ENCODE measurements around the gene ABAT.

The ABAT gene

GRCh38 chr16:8674413-8675022 is at the start of gene ABAT:
TSS of gene ABAT (plus strand) at chr16:8674617. CDS start at chr16:8735740, 61,123 bp downstream.
- peak; percentile 90 for DNase-seq (ENCODE audit: low spot score)

GRCh38 chr16:8625491-8626087 is 48.8 kb upstream of the ABAT start:
- no peak for DNase-seq (ENCODE audit: low spot score)

DNA sequence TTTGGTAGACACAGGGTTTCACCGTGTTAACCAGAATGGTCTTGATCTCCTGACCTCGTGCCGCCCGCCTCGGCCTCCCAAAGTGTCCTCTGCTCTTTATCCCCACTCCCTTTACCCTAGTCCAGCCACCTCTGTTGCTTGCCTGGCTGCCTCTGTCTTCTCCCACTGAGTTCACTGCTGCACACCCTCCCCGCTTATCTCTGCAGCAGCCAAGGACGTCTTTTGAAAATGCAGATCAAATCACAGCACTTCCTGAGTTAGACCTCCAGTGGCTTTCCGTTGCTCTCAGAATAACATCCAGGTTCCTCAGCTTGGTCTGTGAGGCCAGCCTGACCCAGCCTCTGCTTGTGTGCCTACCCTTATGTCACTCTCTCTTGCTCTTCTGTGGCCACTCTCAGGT is 47.5 kb upstream of the ABAT start:
- no peak for DNase-seq (ENCODE audit: low spot score)

- DNase-seq (ENCODE audit: low spot score), result no peak
Measured at GRCh38 chr16:8627456-8627855, 47.0 kb upstream of the ABAT start.

GRCh38 chr16:8628981-8629725 is 45.3 kb upstream of the ABAT start:
- DNase-seq (ENCODE audit: low spot score), result no peak

GRCh38 chr16:8630255-8630953 is 44.0 kb upstream of the ABAT start:
- no peak for DNase-seq (ENCODE audit: low spot score)

DNA sequence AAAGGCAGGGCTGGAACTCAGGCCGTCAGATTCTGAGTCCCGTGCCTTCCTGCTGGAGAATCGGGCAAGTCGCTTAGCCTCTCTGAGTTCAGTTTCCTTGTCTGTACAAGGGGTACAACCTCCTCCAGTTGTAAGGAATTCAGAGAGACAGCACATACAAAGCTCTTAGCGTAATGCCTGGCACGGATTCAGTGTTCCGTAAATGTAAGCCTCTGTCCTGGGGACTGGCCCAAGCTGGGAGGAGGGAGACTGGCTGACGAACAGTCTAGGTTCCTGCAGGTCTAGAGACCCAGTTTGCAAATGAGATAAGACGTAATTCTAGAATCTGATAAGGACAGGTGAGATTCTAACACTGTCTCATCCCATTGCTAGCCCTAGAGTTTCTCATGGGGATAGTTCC is 43.0 kb upstream of the ABAT start:
- no peak for DNase-seq (ENCODE audit: low spot score)

GRCh38 chr16:8631818-8632465 is 42.5 kb upstream of the ABAT start:
- no peak for DNase-seq (ENCODE audit: low spot score)

DNA sequence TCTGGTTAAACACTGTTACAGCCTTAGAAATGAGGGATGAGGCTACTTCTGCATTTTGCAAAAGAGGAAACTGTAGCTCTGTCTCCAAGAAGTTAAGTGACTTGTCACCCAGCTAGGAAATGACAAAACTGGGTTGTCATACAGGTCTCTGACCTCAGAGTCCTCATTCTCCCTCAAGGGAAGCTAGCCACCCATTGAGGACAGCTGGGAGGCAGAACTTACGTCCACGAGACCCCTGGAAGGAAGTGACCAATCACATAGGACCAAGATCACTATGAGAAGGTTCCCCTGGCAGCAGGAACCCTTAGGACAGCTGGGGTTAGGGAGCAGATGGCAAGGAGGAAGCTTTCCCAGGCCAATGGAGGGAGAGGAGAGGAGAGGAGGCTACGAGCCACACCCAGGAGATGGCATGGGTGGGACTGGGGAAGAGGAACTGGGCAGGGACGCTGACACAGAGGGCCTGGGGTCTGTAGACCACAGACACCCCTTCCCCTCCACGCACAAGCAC is 41.7 kb upstream of the ABAT start:
- no peak for DNase-seq (ENCODE audit: low spot score)

DNA sequence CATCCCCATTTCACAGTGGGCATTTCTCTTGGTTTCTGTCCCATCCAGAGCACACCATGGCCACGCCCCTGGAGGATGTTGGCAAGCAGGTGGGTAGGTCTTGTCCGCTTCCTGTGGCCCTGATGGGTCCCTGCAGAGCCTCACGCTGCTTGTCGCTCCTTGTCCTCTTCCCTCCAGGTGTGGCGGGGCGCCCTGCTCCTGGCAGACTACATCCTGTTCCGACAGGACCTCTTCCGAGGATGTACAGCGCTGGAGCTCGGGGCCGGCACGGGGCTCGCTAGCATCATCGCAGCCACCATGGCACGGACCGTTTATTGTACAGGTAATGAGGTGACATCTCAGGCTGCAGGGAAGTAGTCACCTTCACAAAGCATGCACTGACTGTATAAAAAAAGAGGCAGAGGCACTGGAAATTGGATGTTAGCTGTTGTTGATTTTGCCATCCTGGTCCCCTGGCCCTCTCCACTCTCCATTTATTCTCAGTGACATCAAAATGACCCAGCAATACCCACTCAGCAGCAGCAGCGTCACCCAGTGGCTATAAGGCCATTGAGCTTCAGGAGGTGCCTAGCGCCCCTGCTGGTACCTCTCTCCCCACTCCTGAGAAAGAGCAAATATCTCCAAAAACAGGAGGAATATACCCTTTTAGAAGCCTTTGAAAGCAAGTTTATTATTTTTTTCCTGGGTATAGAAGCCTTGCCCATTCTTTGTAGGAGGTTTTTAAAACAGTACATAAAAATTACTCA is 39.3 kb upstream of the ABAT start:
- no peak for DNase-seq (ENCODE audit: low spot score)

- DNase-seq (ENCODE audit: low spot score), result no peak
Measured at GRCh38 chr16:8639694-8640093, 34.7 kb upstream of the ABAT start.

DNA sequence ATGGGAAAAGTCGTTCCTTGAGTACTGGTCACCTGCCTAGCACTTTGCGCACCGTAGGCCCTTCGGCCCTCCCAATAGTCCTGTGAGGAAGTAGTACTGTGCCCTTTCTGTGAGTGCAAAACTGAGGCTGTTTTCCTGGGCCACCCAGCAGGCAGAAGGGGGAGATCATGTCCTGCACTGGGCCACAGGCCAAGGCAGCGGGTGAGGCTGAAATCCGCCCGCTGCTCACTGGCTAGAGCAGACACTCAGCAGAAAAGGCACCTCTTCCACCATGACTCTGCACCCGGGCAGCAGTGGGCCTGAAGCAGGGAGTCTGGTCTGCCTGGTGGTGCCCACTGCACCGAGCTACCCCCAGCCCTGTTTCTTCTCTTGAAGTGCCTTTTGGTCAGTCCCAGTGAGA is 32.7 kb upstream of the ABAT start:
- DNase-seq (ENCODE audit: low spot score), result no peak

DNA sequence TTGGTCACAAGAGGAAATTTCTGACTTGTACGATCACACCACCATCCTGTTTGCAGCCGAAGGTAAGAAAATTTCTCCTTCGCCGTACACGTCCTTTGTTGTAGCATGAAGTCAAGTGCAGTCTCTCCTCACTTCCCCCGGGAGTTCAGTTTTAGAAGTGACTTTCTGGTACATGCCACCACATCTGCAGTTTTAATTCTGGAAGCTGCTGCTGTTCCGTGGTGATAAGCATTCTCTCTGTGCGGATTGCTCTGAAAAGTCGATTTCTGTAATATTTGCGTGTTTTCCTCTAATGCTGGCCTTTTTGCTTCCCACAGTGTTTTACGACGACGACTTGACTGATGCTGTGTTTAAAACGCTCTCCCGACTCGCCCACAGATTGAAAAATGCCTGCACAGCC is 32.3 kb upstream of the ABAT start:
- no peak for DNase-seq (ENCODE audit: low spot score)

DNA sequence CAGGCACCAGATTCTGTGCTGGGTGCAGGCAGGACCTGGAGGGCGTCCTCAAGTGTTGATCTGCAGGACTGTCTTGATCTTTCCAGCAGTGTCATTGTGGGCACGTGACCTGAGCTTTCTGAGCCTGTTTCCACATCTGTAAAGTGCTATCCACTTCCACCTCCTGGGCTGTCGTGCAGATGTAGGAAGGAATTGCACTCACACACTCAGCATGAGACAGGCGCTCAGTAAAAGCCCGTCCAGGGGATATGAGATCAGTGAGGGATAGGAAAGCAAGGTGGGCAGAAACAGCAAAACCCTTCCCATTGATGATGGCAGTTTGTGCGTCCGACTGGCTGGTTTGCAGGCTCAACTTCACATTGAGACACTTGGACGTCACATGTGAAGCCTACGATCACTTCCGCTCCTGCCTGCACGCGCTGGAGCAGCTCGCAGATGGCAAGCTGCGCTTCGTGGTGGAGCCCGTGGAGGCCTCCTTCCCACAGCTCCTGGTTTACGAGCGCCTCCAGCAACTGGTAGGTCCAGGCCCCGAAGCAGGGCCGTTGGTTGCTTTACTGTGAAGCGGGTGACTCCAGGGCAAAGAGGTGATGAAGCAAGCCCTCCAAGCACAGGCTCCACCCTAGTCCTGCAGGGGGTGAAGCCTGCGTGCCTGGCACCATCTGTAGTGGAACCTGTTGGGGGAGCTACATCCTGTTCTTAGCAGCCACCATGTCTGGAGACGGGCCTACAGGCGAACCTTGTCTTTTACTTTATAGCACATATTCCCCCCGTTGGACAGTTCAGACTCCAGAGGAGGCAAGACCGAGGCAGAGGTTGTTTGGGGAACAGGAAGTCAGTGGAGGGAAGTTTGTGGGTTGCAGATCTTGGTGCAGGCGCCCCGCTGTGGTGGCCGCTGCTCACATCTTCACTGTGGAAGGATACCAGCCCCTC is 29.9 kb upstream of the ABAT start:
- no peak for DNase-seq (ENCODE audit: low spot score)

GRCh38 chr16:8645141-8645521 is 29.3 kb upstream of the ABAT start:
- no peak for DNase-seq (ENCODE audit: low spot score)

DNA sequence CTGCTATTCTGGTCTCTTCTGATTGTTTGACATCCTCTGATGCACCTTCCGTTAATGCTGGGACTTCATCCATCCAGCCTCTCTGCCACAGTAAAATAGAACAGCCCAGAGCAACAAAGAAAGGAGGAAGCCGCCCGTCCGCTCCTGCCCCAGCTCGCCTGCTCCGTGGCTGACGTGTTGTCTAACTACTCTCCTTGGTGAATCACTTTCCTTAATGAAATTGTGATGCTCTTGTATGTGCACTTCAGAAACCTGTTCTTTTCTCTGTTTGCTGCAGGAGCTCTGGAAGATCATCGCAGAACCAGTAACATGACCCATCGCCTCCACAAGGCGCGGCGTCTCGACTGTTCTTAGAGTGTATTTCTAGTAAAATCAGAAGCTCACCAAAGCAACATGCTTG is 28.6 kb upstream of the ABAT start:
- DNase-seq (ENCODE audit: low spot score), result no peak

GRCh38 chr16:8646326-8647053 is 27.9 kb upstream of the ABAT start:
- no peak for DNase-seq (ENCODE audit: low spot score)

DNA sequence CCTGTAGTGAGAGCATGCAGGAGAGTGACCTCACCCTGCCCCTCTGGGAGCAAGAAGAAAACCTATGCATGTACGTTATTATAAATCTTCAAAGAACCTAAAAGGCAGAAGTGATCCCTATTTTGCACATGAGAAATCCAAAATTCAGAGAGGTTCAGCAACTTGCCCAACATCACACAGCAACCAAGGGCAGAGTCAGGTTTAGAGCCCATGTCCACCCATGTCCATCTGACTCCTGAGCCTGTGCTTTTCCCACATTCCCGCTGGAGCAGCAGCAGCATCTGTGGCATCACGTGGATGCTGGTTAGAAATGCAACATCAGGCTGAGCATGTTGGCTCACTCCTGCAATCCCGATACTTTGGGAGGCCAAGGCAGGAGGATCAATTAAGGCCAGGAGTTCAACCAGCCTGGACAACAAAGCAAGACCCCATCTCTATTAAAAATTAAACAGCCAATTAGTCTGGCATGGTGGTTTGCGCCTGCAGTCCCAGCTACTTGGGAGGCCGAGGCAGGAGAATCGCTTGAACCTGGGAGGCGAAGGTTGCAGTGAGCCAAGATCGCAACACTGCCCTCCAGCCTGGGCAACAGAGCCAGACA is 26.6 kb upstream of the ABAT start:
- DNase-seq (ENCODE audit: low spot score), result no peak

- DNase-seq (ENCODE audit: low spot score), result no peak
Measured at GRCh38 chr16:8648877-8649276, 25.5 kb upstream of the ABAT start.

Measured in left forelimb (tissue), 1 donor.